SH-SY5Y (cell line): ENCODE measurements around the gene HDAC9.

ENCODE experiments used
- GATA2 ChIP-seq: IDR thresholded peaks from 2 replicates; pipeline ENCODE4 v1.6.1; 2011; ENCODE audit warnings: mild to moderate bottlenecking, low read depth, low read length
- GATA3 ChIP-seq: IDR thresholded peaks from 2 replicates; pipeline ENCODE4 v1.6.1; 2011; ENCODE audit warnings: low read depth, mild to moderate bottlenecking, low read length, moderate library complexity

- TF ChIP-seq GATA2: no peak
- TF ChIP-seq GATA3: no peak
These were observed 524.5 kb downstream of the HDAC9 start for GRCh38 chr7:19020062-19020461.
